Astrocyte (in vitro differentiated cells and primary cell): ENCODE measurements around the gene MAP3K6. TPM values are rescaled to one million over a fixed set of nuclear protein-coding genes. Genes with fewer than 3 reads are reported as not detected.

ENCODE experiments used
- DNase-seq: peaks from one replicate; pipeline ENCODE4 v3.0.0-alpha.2; 2010; ENCODE audit warnings: low read depth
- FAIRE-seq: peaks from 2 replicates; lab custom pipeline; 2011; peaks lifted over from hg19 to GRCh38; lab: Jason Lieb, UNC
- H2AFZ ChIP-seq: 2 replicates; pipeline ENCODE4 v1.6.0; 2012; ENCODE audit warnings: low read depth, low read length, inconsistent platforms
- H3K27ac ChIP-seq: 2 replicates; pipeline ENCODE4 v1.5.1; 2011; ENCODE audit warnings: low read depth, low read length, inconsistent platforms
- H3K27me3 ChIP-seq: 2 replicates; pipeline ENCODE4 v1.6.0; 2011; ENCODE audit warnings: low read length, inconsistent platforms; ENCODE audit not compliant: insufficient read depth
- H3K36me3 ChIP-seq: 2 replicates; pipeline ENCODE4 v1.5.1; 2011; ENCODE audit warnings: low read length, inconsistent platforms; ENCODE audit not compliant: insufficient read depth
- H3K4me1 ChIP-seq: 2 replicates; pipeline ENCODE4 v1.5.1; 2011; ENCODE audit warnings: low read length, inconsistent platforms; ENCODE audit not compliant: insufficient read depth
- H3K4me2 ChIP-seq: 2 replicates; pipeline ENCODE4 v1.6.0; 2012; ENCODE audit warnings: low read length, inconsistent platforms
- H3K4me3 ChIP-seq: 2 replicates; pipeline ENCODE4 v1.5.1; 2011; ENCODE audit warnings: low read depth, mild to moderate bottlenecking, low read length, inconsistent platforms; ENCODE audit not compliant: insufficient read depth
- H3K79me2 ChIP-seq: 2 replicates; pipeline ENCODE4 v1.6.0; 2012; ENCODE audit warnings: mild to moderate bottlenecking, low read length, inconsistent platforms; ENCODE audit not compliant: insufficient read depth
- H3K9ac ChIP-seq: 2 replicates; pipeline ENCODE4 v1.6.0; 2012; ENCODE audit warnings: mild to moderate bottlenecking, low read length, inconsistent platforms
- H3K9me3 ChIP-seq: 2 replicates; pipeline ENCODE4 v1.5.1; 2012; ENCODE audit warnings: low read depth, mild to moderate bottlenecking, low read length, inconsistent platforms; ENCODE audit not compliant: insufficient read depth
- H4K20me1 ChIP-seq: 2 replicates; pipeline ENCODE4 v1.6.0; 2012; ENCODE audit warnings: low read length, inconsistent platforms; ENCODE audit not compliant: insufficient read depth
- H3K27ac Mint-ChIP-seq: one replicate; pipeline ENCODE4 v1.8.0; 2021; ENCODE audit warnings: mild to moderate bottlenecking, mixed read lengths; ENCODE audit not compliant: unreplicated experiment
- H3K27me3 Mint-ChIP-seq: one replicate; pipeline ENCODE4 v1.8.0; 2021; ENCODE audit warnings: low read depth, mixed read lengths; ENCODE audit not compliant: unreplicated experiment
- H3K36me3 Mint-ChIP-seq: one replicate; pipeline ENCODE4 v1.8.0; 2021; ENCODE audit warnings: low read depth, mixed read lengths; ENCODE audit not compliant: unreplicated experiment
- H3K4me1 Mint-ChIP-seq: one replicate; pipeline ENCODE4 v1.8.0; 2021; ENCODE audit warnings: low read depth, mixed read lengths; ENCODE audit not compliant: unreplicated experiment
- H3K4me3 Mint-ChIP-seq: one replicate; pipeline ENCODE4 v1.8.0; 2021; ENCODE audit warnings: mild to moderate bottlenecking, moderate library complexity, mixed read lengths; ENCODE audit not compliant: unreplicated experiment
- H3K9me3 Mint-ChIP-seq: one replicate; pipeline ENCODE4 v1.8.0; 2021; ENCODE audit warnings: mild to moderate bottlenecking, mixed read lengths; ENCODE audit not compliant: unreplicated experiment
- EZH2 ChIP-seq: IDR thresholded peaks from 2 replicates; pipeline ENCODE4 v1.6.1; 2012; ENCODE audit warnings: mild to moderate bottlenecking, low read length, inconsistent platforms; ENCODE audit not compliant: insufficient read depth
- total RNA-seq: library from RNA; stranded (reverse); gene quantifications from 2 replicates; pipeline ENCODE4 v1.2.1, GENCODE V29; 2021
- TF ChIP-seq, protein P1 (sequence below): IDR thresholded peaks from 2 replicates; pipeline ENCODE4 v1.5.1; 2011; ENCODE audit warnings: low read depth, mild to moderate bottlenecking, inconsistent platforms, low read length, moderate library complexity; ENCODE audit not compliant: insufficient read depth

The MAP3K6 gene
- total RNA-seq, 1 donor from 2014 or later = 16.8 TPM

DNA sequence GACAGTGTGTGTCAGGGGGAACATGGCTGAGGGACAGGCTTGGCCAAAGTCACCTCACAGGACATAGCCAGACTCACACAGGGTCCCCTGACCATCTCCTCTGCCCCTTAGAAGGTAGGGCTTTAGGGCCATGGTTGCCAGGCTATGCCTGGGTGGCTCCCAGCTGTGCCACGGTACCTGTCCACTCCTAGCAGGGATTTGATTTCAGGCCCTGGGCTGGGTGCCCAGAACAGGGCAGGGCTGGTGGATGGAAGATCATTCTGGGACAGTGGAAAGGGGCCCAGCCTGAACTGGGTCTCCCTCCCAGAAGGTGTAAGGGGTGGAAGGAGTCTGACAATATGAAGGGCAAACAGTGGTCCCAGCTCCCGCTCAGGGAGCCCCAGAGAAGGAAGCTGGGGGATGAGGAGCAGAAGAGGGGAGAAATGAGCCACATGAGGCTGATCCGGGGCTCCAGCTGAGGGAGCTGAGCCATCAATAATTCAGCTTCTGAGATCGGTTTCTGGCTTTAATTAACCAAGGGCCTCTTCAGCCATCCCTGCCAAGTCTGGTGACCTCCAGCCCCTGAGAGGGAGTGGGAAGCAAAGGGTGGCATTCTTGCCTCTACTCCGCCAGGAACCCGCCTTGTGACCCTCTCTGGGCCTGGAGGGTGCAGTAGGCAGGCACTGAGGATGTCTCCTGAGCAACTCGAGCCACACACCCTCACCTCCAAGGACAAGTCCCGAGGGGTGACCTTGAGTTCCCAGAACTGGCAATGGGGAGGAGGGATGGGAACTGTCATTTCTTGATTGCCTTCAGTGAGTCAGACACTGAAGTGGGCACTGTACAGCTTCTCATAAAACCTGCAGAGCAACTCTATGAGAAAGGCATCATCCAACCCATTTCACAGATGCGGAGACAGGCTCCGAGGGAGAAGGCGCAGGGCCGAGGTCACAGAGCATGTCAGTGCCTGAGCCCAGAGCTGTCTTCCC, 14.3 kb upstream of the MAP3K6 start:
- peaks cover 36% of the 10 kb centered on the region for H3K27me3 Mint-ChIP-seq
- H3K4me1 Mint-ChIP-seq = no peaks in the 10 kb centered on the region
- no peaks in the 10 kb centered on the region for H3K36me3 Mint-ChIP-seq
- H2AFZ ChIP-seq = no peak overlapping the region
- no peaks in the 10 kb centered on the region for H3K79me2 ChIP-seq
- no peak overlapping the region for H3K9ac ChIP-seq
- H3K4me1 ChIP-seq = no peaks in the 10 kb centered on the region
- DNase-seq (no peak), FAIRE-seq (no peak)
- H3K27me3 ChIP-seq = no peaks in the 10 kb centered on the region
- H3K4me2 ChIP-seq = no peak overlapping the region
- H3K27ac ChIP-seq = no peak overlapping the region
- H3K9me3 ChIP-seq = no peaks in the 10 kb centered on the region
- H3K36me3 ChIP-seq = no peaks in the 10 kb centered on the region
- H3K27ac Mint-ChIP-seq = no peak overlapping the region
- TF ChIP-seq, protein P1, sequence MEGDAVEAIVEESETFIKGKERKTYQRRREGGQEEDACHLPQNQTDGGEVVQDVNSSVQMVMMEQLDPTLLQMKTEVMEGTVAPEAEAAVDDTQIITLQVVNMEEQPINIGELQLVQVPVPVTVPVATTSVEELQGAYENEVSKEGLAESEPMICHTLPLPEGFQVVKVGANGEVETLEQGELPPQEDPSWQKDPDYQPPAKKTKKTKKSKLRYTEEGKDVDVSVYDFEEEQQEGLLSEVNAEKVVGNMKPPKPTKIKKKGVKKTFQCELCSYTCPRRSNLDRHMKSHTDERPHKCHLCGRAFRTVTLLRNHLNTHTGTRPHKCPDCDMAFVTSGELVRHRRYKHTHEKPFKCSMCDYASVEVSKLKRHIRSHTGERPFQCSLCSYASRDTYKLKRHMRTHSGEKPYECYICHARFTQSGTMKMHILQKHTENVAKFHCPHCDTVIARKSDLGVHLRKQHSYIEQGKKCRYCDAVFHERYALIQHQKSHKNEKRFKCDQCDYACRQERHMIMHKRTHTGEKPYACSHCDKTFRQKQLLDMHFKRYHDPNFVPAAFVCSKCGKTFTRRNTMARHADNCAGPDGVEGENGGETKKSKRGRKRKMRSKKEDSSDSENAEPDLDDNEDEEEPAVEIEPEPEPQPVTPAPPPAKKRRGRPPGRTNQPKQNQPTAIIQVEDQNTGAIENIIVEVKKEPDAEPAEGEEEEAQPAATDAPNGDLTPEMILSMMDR = no peak
- TF ChIP-seq EZH2 = no peak
- no peak overlapping the region for H3K4me3 Mint-ChIP-seq
- H3K4me3 ChIP-seq = no peak overlapping the region
- H4K20me1 ChIP-seq = no peaks in the 10 kb centered on the region
- no peaks in the 10 kb centered on the region for H3K9me3 Mint-ChIP-seq

GRCh38 chr1:27380224-27380623, 13.5 kb upstream of the MAP3K6 start:
- no peaks in the 10 kb centered on the region for H4K20me1 ChIP-seq
- no peaks in the 10 kb centered on the region for H3K79me2 ChIP-seq
- no peaks in the 10 kb centered on the region for H3K4me1 ChIP-seq
- TF ChIP-seq EZH2 = no peak
- TF ChIP-seq, protein P1 = no peak
- no peak overlapping the region for H3K4me3 ChIP-seq
- H3K4me1 Mint-ChIP-seq = no peaks in the 10 kb centered on the region
- no peaks in the 10 kb centered on the region for H3K9me3 ChIP-seq
- no peak overlapping the region for H3K9ac ChIP-seq
- H3K27me3 ChIP-seq = no peaks in the 10 kb centered on the region
- H3K27me3 Mint-ChIP-seq = peaks cover 36% of the 10 kb centered on the region
- no peaks in the 10 kb centered on the region for H3K36me3 Mint-ChIP-seq
- no peak overlapping the region for H2AFZ ChIP-seq
- H3K4me2 ChIP-seq = no peak overlapping the region
- no peak for DNase-seq
- no peak overlapping the region for H3K27ac ChIP-seq
- no peak for FAIRE-seq
- no peaks in the 10 kb centered on the region for H3K9me3 Mint-ChIP-seq
- H3K27ac Mint-ChIP-seq = no peak overlapping the region
- H3K4me3 Mint-ChIP-seq = no peak overlapping the region
- no peaks in the 10 kb centered on the region for H3K36me3 ChIP-seq

GRCh38 chr1:27379564-27380122, 12.9 kb upstream of the MAP3K6 start:
- H3K4me2 ChIP-seq = no peak overlapping the region
- no peaks in the 10 kb centered on the region for H3K4me1 ChIP-seq
- no peak overlapping the region for H3K9ac ChIP-seq
- H4K20me1 ChIP-seq = no peaks in the 10 kb centered on the region
- Mint-ChIP-seq H3K4me1 (no peaks in the 10 kb centered on the region), H3K27me3 (peaks cover 36% of the 10 kb centered on the region), H3K27ac (no peak overlapping the region), H3K9me3 (no peaks in the 10 kb centered on the region), H3K36me3 (no peaks in the 10 kb centered on the region), H3K4me3 (no peak overlapping the region)
- FAIRE-seq (no peak), DNase-seq (no peak)
- no peaks in the 10 kb centered on the region for H3K27me3 ChIP-seq
- no peaks in the 10 kb centered on the region for H3K9me3 ChIP-seq
- H2AFZ ChIP-seq = no peak overlapping the region
- H3K36me3 ChIP-seq = no peaks in the 10 kb centered on the region
- H3K27ac ChIP-seq = no peak overlapping the region
- no peaks in the 10 kb centered on the region for H3K79me2 ChIP-seq
- H3K4me3 ChIP-seq = no peak overlapping the region
- TF ChIP-seq, protein P1 = no peak
- TF ChIP-seq EZH2 = no peak
